C4-2B (cell line): ENCODE results near the gene NEAT1.

Experiments
- ZFX ChIP-seq: fragments of 450-650 bp; IDR thresholded peaks from 2 replicates; pipeline ENCODE4 v1.6.1; 2017
- TF ChIP-seq, protein P1 (sequence below): fragments of 450-650 bp; conservative IDR thresholded peaks from 2 replicates; pipeline ENCODE4 v1.5.1; 2017; ENCODE audit warnings: mild to moderate bottlenecking

DNA sequence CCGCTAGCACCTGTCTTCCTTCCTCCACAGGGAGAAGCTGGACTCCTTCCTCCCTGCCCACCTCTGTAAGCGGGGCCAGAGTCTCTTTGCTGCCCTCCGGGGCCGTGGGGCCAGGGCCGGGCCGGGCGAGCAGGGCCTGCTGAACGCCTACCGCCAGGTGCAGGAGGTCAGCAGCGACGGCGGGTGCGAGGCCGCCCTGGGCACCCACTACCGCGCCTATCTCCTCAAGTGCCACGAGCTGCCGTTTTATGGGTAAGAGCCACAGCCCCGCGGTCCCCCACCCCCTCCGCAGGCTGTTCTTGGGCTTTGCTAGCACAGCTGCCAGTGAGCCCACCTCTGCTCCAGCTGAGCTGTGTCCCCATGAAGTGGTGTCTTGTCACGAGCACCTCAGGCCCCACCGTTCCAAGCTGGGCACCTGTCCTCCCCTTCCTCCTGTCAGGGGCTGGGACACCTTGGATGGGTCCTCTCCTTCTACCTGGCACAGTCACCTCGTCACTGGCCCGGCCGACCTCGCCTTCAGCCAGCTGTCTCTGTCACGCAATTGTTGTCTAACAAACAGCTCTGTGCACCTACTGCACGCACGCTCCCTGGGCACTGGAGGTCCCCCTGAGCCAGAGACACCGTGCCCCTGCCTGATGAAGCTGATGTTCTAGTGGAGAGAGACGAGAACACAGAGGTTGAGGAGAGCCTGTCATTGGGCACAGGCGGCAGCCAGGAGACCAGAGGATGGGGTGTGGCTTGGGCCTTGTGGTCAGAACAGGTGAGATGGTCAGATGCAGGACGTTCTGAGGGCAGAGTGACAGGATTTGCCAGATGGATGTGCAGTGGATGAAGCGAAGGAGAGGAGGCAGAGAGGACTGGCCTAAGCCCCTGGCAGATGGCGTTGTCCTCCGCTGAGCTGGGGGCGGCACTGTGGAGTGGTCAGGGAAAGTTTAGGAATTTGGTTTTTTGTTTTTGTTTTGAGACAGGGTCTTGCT, 25.5 kb upstream of the NEAT1 start:
- TF ChIP-seq, protein P1, sequence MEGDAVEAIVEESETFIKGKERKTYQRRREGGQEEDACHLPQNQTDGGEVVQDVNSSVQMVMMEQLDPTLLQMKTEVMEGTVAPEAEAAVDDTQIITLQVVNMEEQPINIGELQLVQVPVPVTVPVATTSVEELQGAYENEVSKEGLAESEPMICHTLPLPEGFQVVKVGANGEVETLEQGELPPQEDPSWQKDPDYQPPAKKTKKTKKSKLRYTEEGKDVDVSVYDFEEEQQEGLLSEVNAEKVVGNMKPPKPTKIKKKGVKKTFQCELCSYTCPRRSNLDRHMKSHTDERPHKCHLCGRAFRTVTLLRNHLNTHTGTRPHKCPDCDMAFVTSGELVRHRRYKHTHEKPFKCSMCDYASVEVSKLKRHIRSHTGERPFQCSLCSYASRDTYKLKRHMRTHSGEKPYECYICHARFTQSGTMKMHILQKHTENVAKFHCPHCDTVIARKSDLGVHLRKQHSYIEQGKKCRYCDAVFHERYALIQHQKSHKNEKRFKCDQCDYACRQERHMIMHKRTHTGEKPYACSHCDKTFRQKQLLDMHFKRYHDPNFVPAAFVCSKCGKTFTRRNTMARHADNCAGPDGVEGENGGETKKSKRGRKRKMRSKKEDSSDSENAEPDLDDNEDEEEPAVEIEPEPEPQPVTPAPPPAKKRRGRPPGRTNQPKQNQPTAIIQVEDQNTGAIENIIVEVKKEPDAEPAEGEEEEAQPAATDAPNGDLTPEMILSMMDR = no peak
- no peak for TF ChIP-seq ZFX
